ENCODE measurements around the gene TMEM106C.

Gene TMEM106C

GRCh38 chr12:47980197-47980596 is 16.8 kb downstream of the TMEM106C start:
- TF ChIP-seq POLR2AphosphoS5 (IDR thresholded peaks at IDR 0.05; ENCODE audit: low read depth, low read length) (no peak), FOXP2 (optimal IDR thresholded peaks at IDR 0.05; ENCODE audit: borderline replicate concordance, extremely low read depth, extremely low read length, insufficient read depth) (no peak), SIN3A (IDR thresholded peaks at IDR 0.05; ENCODE audit: borderline replicate concordance, insufficient read depth, low read length) (no peak), TAF1 (IDR thresholded peaks at IDR 0.05; ENCODE audit: borderline replicate concordance, insufficient read depth, low read length) (no peak)
- TF ChIP-seq, protein P1, sequence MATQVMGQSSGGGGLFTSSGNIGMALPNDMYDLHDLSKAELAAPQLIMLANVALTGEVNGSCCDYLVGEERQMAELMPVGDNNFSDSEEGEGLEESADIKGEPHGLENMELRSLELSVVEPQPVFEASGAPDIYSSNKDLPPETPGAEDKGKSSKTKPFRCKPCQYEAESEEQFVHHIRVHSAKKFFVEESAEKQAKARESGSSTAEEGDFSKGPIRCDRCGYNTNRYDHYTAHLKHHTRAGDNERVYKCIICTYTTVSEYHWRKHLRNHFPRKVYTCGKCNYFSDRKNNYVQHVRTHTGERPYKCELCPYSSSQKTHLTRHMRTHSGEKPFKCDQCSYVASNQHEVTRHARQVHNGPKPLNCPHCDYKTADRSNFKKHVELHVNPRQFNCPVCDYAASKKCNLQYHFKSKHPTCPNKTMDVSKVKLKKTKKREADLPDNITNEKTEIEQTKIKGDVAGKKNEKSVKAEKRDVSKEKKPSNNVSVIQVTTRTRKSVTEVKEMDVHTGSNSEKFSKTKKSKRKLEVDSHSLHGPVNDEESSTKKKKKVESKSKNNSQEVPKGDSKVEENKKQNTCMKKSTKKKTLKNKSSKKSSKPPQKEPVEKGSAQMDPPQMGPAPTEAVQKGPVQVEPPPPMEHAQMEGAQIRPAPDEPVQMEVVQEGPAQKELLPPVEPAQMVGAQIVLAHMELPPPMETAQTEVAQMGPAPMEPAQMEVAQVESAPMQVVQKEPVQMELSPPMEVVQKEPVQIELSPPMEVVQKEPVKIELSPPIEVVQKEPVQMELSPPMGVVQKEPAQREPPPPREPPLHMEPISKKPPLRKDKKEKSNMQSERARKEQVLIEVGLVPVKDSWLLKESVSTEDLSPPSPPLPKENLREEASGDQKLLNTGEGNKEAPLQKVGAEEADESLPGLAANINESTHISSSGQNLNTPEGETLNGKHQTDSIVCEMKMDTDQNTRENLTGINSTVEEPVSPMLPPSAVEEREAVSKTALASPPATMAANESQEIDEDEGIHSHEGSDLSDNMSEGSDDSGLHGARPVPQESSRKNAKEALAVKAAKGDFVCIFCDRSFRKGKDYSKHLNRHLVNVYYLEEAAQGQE (IDR thresholded peaks at IDR 0.05; ENCODE audit: insufficient read depth in 1 of 2, low read depth in 2 of 2, low read length in 2 of 2), result no peak

DNA sequence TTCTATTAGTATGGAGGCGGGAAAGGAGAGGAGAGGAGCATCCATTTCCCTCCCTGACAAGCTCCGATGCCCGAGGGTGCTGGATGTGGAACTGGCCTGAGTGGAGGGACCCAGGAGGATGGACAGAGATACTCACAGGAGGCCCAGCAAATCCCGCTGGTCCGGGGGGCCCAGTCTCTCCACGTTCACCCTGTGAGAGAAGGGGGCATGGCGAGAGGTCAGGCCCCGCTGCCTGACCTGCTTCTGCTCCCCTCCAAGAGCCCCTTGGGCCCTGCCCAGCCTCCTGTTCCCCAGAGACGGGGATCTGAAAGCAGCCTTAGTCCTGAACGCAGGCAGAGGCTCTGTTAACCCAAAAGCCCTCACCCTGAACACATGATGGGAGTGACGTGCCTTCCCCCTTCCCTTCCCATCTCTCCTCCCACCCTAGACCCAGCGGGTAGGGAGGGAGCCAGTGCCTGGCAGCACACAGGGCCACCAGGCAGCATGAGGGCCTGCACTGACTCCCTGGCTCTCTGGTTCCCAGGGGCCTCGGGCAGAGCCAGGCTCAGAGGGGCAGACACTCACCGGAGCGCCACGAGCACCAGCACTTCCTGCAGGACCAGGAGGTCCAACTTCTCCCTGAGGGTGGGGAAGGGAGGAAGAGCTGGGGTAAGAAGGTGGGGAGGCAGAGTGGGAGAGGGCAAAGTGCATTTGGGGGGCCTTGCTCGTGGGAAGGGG is 17.5 kb downstream of the TMEM106C start:
- TF ChIP-seq, protein P1 (IDR thresholded peaks at IDR 0.05; ENCODE audit: insufficient read depth in 1 of 2, low read depth in 2 of 2, low read length in 2 of 2), result no peak
- no peak for TF ChIP-seq TAF1 (IDR thresholded peaks at IDR 0.05; ENCODE audit: borderline replicate concordance, insufficient read depth, low read length)
- no peak for TF ChIP-seq FOXP2 (optimal IDR thresholded peaks at IDR 0.05; ENCODE audit: borderline replicate concordance, extremely low read depth, extremely low read length, insufficient read depth)
- no peak for TF ChIP-seq SIN3A (IDR thresholded peaks at IDR 0.05; ENCODE audit: borderline replicate concordance, insufficient read depth, low read length)
- TF ChIP-seq POLR2AphosphoS5 (IDR thresholded peaks at IDR 0.05; ENCODE audit: low read depth, low read length), result no peak

DNA sequence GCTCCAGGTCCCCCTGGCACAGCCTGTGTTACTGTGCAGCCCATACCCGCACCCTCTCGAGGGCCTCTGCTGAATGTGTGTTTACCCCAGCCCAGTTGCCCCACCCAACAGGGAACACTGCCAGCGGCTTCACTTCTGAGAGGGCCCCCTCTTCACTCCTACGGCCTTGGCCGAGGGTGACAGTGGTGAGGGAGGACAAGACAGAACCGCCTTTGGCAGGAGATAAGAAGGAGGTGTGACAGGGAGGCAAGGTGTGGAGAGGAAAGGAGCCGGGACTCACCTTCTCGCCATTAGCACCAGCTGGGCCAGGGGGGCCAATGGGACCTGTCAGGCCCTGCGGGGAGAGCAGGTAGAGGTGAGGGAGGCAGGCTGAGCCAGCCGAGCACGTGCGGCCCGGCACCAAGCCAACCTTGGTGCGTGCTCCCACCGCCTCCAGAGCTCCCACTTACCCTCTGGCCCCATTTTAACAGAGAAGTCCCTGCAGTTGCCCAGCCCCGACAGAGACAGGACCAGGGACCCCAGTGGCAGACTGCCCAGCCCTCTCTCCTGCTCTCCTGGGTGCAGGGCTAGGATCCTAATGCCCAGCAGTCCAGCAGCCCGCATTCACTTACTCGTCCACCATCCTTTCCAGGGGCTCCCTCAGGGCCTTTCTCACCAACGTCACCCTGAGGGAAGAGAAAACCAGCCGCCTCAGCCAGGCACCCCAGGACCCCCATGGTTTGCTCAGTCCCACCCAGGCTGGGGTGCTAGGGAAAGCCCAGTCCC is 18.3 kb downstream of the TMEM106C start:
- TF ChIP-seq, protein P1 (IDR thresholded peaks at IDR 0.05; ENCODE audit: insufficient read depth in 1 of 2, low read depth in 2 of 2, low read length in 2 of 2), result no peak
- no peak for TF ChIP-seq POLR2AphosphoS5 (IDR thresholded peaks at IDR 0.05; ENCODE audit: low read depth, low read length)
- TF ChIP-seq SIN3A (IDR thresholded peaks at IDR 0.05; ENCODE audit: borderline replicate concordance, insufficient read depth, low read length), result no peak
- TF ChIP-seq FOXP2 (optimal IDR thresholded peaks at IDR 0.05; ENCODE audit: borderline replicate concordance, extremely low read depth, extremely low read length, insufficient read depth), result no peak
- TF ChIP-seq TAF1 (IDR thresholded peaks at IDR 0.05; ENCODE audit: borderline replicate concordance, insufficient read depth, low read length), result no peak

DNA sequence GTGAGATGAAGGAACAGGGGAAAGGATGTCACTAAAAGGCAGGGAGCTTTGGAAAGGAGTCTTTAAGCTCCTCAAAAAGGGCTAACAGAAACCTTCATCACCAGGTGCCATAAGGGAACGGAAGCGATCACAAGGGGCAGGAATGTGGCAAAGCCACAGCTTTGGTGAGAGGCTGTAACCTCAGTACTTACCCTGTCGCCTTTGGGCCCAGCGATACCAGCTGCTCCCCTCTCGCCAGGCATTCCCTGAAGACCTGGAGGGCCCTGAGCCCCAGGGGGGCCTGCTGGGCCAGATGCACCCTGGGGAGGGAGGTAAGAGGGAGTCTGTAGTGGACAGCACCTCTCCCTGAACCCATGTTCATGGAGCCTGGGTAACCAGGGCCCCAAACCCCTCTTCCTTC is 18.9 kb downstream of the TMEM106C start:
- TF ChIP-seq TAF1 (IDR thresholded peaks at IDR 0.05; ENCODE audit: borderline replicate concordance, insufficient read depth, low read length) (no peak), FOXP2 (optimal IDR thresholded peaks at IDR 0.05; ENCODE audit: borderline replicate concordance, extremely low read depth, extremely low read length, insufficient read depth) (no peak), SIN3A (IDR thresholded peaks at IDR 0.05; ENCODE audit: borderline replicate concordance, insufficient read depth, low read length) (no peak)

DNA sequence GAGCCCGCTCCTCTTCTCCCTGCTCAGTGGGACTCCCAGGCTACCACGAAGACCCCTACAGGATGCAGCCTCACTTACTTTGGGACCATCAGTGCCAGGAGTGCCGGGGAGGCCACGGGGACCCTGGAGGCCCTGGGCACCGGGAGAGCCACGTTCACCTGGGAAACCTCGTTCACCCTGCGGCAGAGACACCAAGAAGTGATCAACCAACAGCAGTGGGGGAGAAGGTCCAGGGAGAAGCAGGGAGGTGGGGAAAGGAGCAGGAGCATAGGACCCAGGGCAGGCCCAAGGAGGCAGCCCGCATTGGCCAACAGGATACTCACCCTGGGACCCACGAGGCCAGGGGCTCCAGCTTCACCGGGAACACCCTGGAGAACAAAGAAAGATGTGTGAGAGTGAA is 19.4 kb downstream of the TMEM106C start:
- TF ChIP-seq SIN3A (IDR thresholded peaks at IDR 0.05; ENCODE audit: borderline replicate concordance, insufficient read depth, low read length), result no peak
- TF ChIP-seq TAF1 (IDR thresholded peaks at IDR 0.05; ENCODE audit: borderline replicate concordance, insufficient read depth, low read length), result no peak
- TF ChIP-seq, protein P1 (IDR thresholded peaks at IDR 0.05; ENCODE audit: insufficient read depth in 1 of 2, low read depth in 2 of 2, low read length in 2 of 2), result no peak
- no peak for TF ChIP-seq POLR2AphosphoS5 (IDR thresholded peaks at IDR 0.05; ENCODE audit: low read depth, low read length)
- TF ChIP-seq FOXP2 (optimal IDR thresholded peaks at IDR 0.05; ENCODE audit: borderline replicate concordance, extremely low read depth, extremely low read length, insufficient read depth), result no peak

All from PFSK-1 (cell line).